ENCODE data around the gene WWOX.

The WWOX gene

GRCh38 chr16:79062336-79062735 is 962.9 kb downstream of the WWOX start:
- DNase-seq: no peak

- no peak for DNase-seq
Measured at GRCh38 chr16:79062821-79063220, 963.4 kb downstream of the WWOX start.

GRCh38 chr16:79064256-79064972 is 965.0 kb downstream of the WWOX start:
- no peak for DNase-seq

GRCh38 chr16:79066561-79066960 is 967.1 kb downstream of the WWOX start:
- no peak for DNase-seq

GRCh38 chr16:79067600-79067999 is 968.1 kb downstream of the WWOX start:
- no peak for DNase-seq

- DNase-seq: no peak
Measured at GRCh38 chr16:79069121-79069520, 969.7 kb downstream of the WWOX start.

GRCh38 chr16:79069633-79070032 is 970.2 kb downstream of the WWOX start:
- DNase-seq: no peak

- no peak for DNase-seq
Measured at GRCh38 chr16:79071424-79071823, 972.0 kb downstream of the WWOX start.

GRCh38 chr16:79072517-79072916 is 973.1 kb downstream of the WWOX start:
- DNase-seq: no peak

- DNase-seq: no peak
Measured at GRCh38 chr16:79073566-79073965, 974.1 kb downstream of the WWOX start.

- DNase-seq: no peak
Measured at GRCh38 chr16:79074541-79074940, 975.1 kb downstream of the WWOX start.

GRCh38 chr16:79074951-79075350 is 975.5 kb downstream of the WWOX start:
- no peak for DNase-seq

GRCh38 chr16:79076047-79076767 is 976.8 kb downstream of the WWOX start:
- no peak for DNase-seq

- DNase-seq: no peak
Measured at GRCh38 chr16:79077346-79077745, 977.9 kb downstream of the WWOX start.

GRCh38 chr16:79079656-79080420 is 980.4 kb downstream of the WWOX start:
- DNase-seq: no peak

GRCh38 chr16:79081297-79082066 is 982.0 kb downstream of the WWOX start:
- DNase-seq: no peak

GRCh38 chr16:79082970-79083369 is 983.5 kb downstream of the WWOX start:
- DNase-seq: no peak

- DNase-seq: no peak
Measured at GRCh38 chr16:79083508-79084299, 984.2 kb downstream of the WWOX start.

- no peak for DNase-seq
Measured at GRCh38 chr16:79088971-79089370, 989.5 kb downstream of the WWOX start.

- no peak for DNase-seq
Measured at GRCh38 chr16:79089735-79090284, 990.4 kb downstream of the WWOX start.

GRCh38 chr16:79090966-79091365 is 991.5 kb downstream of the WWOX start:
- DNase-seq: no peak

GRCh38 chr16:79092846-79093245 is 993.4 kb downstream of the WWOX start:
- no peak for DNase-seq

Data from NK-92 treated with Interleukin-12 subunit alpha and Interleukin-12 subunit beta, amount 100 ng/mL, for 24 hours (cell line).